DMS53 treated with DMSO at 0.1 percent for 48 hours (cell line): ENCODE data around the gene TREH.
A peak's percentile ranks its signal among the peaks of the same experiment; 100 is the strongest.

Experiments
- DNase-seq: peaks from one replicate; lab custom pipeline; 2025; ENCODE audit not compliant: unreplicated experiment; lab: John Stamatoyannopoulos, UW

The TREH gene

GRCh38 chr11:118651820-118652219 lies 27.6 kb downstream of the TREH start:
- no peak for DNase-seq

GRCh38 chr11:118650366-118650765 lies 29.1 kb downstream of the TREH start:
- DNase-seq, result no peak

- DNase-seq, result no peak
These were observed 29.5 kb downstream of the TREH start for GRCh38 chr11:118649941-118650340.

GRCh38 chr11:118648291-118648690 lies 31.2 kb downstream of the TREH start:
- DNase-seq, result no peak

- no peak for DNase-seq
These were observed 33.1 kb downstream of the TREH start for GRCh38 chr11:118646393-118646792.

GRCh38 chr11:118645066-118645715 lies 34.3 kb downstream of the TREH start:
- no peak for DNase-seq

- no peak for DNase-seq
These were observed 35.0 kb downstream of the TREH start for GRCh38 chr11:118644496-118644895.

- DNase-seq, result no peak
These were observed 35.5 kb downstream of the TREH start for GRCh38 chr11:118643995-118644345.

- no peak for DNase-seq
These were observed 36.1 kb downstream of the TREH start for GRCh38 chr11:118643142-118643994.

- DNase-seq, result peak; percentile 59
These were observed 37.9 kb downstream of the TREH start for GRCh38 chr11:118641397-118642019.

- no peak for DNase-seq
These were observed 38.9 kb downstream of the TREH start for GRCh38 chr11:118640332-118641154.

GRCh38 chr11:118639899-118640298 lies 39.6 kb downstream of the TREH start:
- no peak for DNase-seq

- DNase-seq, result no peak
These were observed 40.7 kb downstream of the TREH start for GRCh38 chr11:118638726-118639125.

GRCh38 chr11:118636569-118637290 lies 42.7 kb downstream of the TREH start:
- no peak for DNase-seq

GRCh38 chr11:118635642-118636041 lies 43.8 kb downstream of the TREH start:
- DNase-seq, result no peak

GRCh38 chr11:118635237-118635591 lies 44.2 kb downstream of the TREH start:
- no peak for DNase-seq

GRCh38 chr11:118634431-118635236 lies 44.8 kb downstream of the TREH start:
- peak; percentile 49 for DNase-seq

GRCh38 chr11:118633979-118634378 lies 45.5 kb downstream of the TREH start:
- DNase-seq, result no peak

GRCh38 chr11:118633319-118633690 lies 46.1 kb downstream of the TREH start:
- no peak for DNase-seq
